Measurements from ENCODE around the gene DDX10. TPM values are rescaled to one million over a fixed set of nuclear protein-coding genes. Genes with fewer than 3 reads are reported as not detected.

Gene DDX10
- total RNA-seq, 1 experiment from 2014 or later: 48.3 TPM

DNA sequence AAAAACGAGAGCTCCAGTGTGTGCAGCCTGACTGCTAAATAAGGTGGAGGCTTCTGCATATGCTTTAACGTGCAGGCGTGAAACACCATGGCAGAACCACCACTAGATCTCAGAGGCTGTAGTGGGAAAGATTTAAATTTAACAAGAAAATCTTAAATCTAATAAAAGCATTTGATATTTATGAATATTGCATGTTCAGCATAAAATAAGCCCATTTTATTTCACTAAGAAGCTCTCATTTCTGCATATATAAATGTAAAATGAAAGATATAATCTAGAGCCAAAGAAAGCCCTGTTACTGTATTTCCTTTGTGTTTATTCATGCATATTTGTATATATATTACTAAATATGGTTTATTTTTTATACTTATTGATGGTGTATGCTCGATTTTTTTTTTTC is 188.3 kb downstream of the DDX10 start:
- Histone ChIP-seq H2BK12ac (ENCODE audit: insufficient read length, low read depth, low read length) (no peak overlapping the region), H2BK5ac (ENCODE audit: insufficient read length, low read length) (no peak overlapping the region), H3K56ac (ENCODE audit: insufficient read length, low read depth, low read length) (no peak overlapping the region), H2BK120ac (ENCODE audit: low read depth, low read length, poor library complexity, severe bottlenecking) (no peak overlapping the region), H3K79me2 (ENCODE audit: insufficient read depth, low read length) (no peaks in the 10 kb centered on the region), H3K4me2 (ENCODE audit: insufficient read depth, insufficient read length, low read length) (no peak overlapping the region), H3K4ac (ENCODE audit: low read depth, low read length) (no peak overlapping the region), H3K79me1 (ENCODE audit: insufficient read depth, low read depth, low read length, poor library complexity, severe bottlenecking) (no peaks in the 10 kb centered on the region), H3K14ac (ENCODE audit: insufficient read depth, low read length) (no peak overlapping the region), H2BK15ac (ENCODE audit: low read depth, low read length) (no peak overlapping the region), H2AK5ac (ENCODE audit: insufficient read length, low read length) (no peak overlapping the region), H3K4me1 (ENCODE audit: insufficient read depth, low read length) (no peaks in the 10 kb centered on the region), H3K9ac (ENCODE audit: extremely low read depth, insufficient read length, low read length) (no peak overlapping the region), H3K18ac (ENCODE audit: insufficient read length, low read depth, low read length) (no peak overlapping the region), H3K27ac (ENCODE audit: insufficient read length, low read depth, low read length) (no peak overlapping the region), H4K91ac (ENCODE audit: insufficient read length, low read depth, low read length) (no peak overlapping the region), H2BK20ac (ENCODE audit: low read depth, low read length, poor library complexity, severe bottlenecking) (no peak overlapping the region), H4K5ac (ENCODE audit: insufficient read length, low read depth, low read length) (no peak overlapping the region), H4K20me1 (ENCODE audit: control insufficient read depth, insufficient read depth, insufficient read length) (no peaks in the 10 kb centered on the region), H2AFZ (ENCODE audit: low read length) (no peak overlapping the region), H3K23ac (ENCODE audit: insufficient read length, low read depth, low read length) (no peak overlapping the region), H4K8ac (replicated peaks; ENCODE audit: insufficient read length, low read depth, low read length) (no peak overlapping the region), H3K9me3 (ENCODE audit: control insufficient read depth, low read depth, low read length) (no peaks in the 10 kb centered on the region), H3T11ph (ENCODE audit: low read length) (no peak overlapping the region), H3K23me2 (ENCODE audit: insufficient read length, low read depth, low read length, poor library complexity, severe bottlenecking) (no peaks in the 10 kb centered on the region), H3K27me3 (ENCODE audit: insufficient read depth, low read length) (no peaks in the 10 kb centered on the region)
- no CpG with 5 or more reads among the region's 4 CpGs for WGBS (ENCODE audit: extremely low coverage, insufficient read length, low lambda C conversion rate)
- no peak for TF ChIP-seq CTCF (conservative IDR thresholded peaks at IDR 0.05)
- DNase-seq: no peak
- no peaks in the 10 kb centered on the region for H3K27me3 Mint-ChIP-seq (ENCODE audit: low read depth)
- H3K4me3 Mint-ChIP-seq: no peak overlapping the region
- H3K9me3 Mint-ChIP-seq: no peaks in the 10 kb centered on the region
- peaks cover 0 to 10% of the 10 kb centered on the region in 2 experiments; a peak in 3 of 4 replicates for H3K4me1 Mint-ChIP-seq
- no peak overlapping the region for H3K27ac Mint-ChIP-seq
- H3K36me3 Mint-ChIP-seq (ENCODE audit: insufficient read depth in 1 of 3, low read depth in 3 of 3): no peaks in the 10 kb centered on the region; a peak in 1 of 7 replicates
